ENCODE measurements around the gene YEATS2.

Gene YEATS2

GRCh38 chr3:183844606-183845005 is 147.0 kb downstream of the YEATS2 start:
- no peak for ATAC-seq

GRCh38 chr3:183845090-183845489 is 147.5 kb downstream of the YEATS2 start:
- no peak for ATAC-seq

GRCh38 chr3:183845608-183846288 is 148.2 kb downstream of the YEATS2 start:
- ATAC-seq, result no peak

GRCh38 chr3:183854318-183855035 is 156.9 kb downstream of the YEATS2 start:
- ATAC-seq, result no peak

GRCh38 chr3:183857863-183858262 is 160.3 kb downstream of the YEATS2 start:
- no peak for ATAC-seq

Measured in activated CD4-positive, CD25-positive, alpha-beta regulatory T cell treated with anti-CD3 and anti-CD28 coated beads, Interleukin-2, amount 50 U/mL, for 24 hours (primary cell).